Dedifferentiated amniotic fluid mesenchymal stem cell (primary cell): ENCODE data around the gene TSPO2.

Experiments used
- DNase-seq: peaks from one replicate; pipeline ENCODE4 v3.0.0-alpha.2; 2016; ENCODE audit errors: extremely low spot score

TSPO2 gene

DNA sequence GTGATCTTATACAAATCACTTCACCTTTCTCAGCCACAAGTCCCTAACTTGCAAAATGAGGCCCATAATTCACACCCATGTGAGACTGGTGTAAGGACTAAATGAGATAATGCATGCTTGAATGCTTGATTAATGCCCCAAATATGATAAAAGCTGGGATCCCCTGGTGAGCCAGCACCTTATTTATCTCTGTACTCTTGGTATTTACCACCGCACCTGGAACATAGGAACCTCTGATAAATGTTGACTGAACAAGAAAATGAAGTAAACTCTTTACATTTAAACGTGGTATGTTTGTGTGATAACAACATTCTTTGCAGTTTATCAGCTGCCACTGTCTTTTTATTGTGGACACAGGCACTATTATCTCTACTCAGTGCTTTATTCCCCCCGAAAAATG, 8.3 kb downstream of the TSPO2 start:
- DNase-seq = no peak

DNA sequence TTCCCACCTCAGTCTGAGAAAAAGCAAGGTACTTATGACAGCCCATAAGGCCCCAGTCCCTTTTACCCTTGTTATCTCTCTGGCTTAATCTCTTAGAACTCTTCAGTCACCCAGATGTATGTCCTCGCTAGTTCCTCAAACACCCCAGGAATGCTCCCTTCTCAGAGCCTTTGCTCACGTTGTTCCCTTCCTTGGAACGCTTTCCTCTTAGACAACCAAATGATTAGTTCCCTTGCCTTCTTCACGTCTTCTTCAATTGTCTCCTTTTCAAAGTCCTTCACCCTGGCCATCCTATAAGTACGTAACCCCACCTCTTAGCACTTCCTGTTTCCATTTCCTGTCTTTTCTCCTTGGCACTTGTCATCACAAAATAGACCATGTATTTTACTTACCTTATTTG, 9.6 kb downstream of the TSPO2 start:
- DNase-seq = no peak

DNA sequence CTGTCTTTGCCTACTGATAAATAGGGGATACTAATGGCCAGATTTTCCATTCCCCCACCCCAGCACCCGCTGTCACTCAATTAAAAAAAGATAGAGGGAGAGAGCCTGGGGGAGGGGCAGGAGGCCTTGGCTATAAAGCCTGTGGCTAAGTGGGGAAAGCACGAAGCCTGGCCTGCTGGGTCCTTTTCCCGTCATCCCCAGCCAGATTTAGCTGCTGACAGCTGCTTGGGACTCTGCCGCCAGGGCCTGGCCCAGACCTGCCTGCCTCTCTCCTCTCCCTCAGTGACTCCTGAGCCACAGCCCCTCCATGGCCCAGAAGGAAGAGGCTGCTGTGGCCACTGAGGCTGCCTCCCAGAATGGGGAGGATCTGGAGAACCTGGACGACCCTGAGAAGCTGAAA, 10.8 kb downstream of the TSPO2 start, which contains the start of gene APOBEC2:
Gene APOBEC2 (plus strand): TSS at position 162 of the 400 bp plus-strand sequence. CDS start 146 bp downstream, at position 308.
- DNase-seq = no peak

DNA sequence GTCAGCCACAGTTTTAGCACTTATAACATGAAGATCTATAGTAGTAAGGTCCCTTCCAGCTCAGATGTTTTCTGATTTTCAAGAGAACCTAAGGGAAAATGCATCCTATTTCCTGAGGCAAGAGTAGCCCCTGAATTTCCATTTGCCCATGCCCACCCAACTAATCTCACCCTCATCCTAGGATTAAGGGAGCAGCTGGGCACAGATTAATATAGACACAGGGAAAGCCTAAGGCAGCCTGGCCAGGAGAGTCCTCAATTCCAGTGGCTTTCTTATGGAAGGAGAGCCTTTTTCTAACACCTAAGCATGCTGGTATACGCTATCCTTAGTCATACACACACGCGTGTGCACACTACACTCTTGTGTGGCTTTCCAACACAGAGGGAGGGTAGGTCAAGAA, 12.2 kb downstream of the TSPO2 start:
- no peak for DNase-seq

DNA sequence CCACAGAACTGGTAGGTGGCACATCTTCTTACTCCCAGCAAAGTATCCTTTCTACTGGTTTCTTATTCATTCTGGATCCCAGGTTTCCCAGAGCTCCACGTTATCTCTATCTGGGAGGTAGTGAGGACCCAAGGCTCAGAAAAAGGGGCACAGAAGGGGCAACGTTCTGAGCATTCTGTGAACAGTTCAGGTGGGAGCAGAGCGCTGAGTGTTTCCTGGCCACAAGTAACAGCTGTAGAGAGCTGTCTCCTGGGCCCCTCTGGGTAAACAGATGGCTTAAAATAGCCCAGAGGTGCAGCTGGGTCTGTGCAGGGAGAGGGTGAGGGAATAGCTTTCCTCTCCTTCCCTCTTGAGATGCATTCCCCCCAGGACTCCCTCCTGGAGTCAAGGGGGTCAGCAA, 12.9 kb downstream of the TSPO2 start:
- no peak for DNase-seq

DNA sequence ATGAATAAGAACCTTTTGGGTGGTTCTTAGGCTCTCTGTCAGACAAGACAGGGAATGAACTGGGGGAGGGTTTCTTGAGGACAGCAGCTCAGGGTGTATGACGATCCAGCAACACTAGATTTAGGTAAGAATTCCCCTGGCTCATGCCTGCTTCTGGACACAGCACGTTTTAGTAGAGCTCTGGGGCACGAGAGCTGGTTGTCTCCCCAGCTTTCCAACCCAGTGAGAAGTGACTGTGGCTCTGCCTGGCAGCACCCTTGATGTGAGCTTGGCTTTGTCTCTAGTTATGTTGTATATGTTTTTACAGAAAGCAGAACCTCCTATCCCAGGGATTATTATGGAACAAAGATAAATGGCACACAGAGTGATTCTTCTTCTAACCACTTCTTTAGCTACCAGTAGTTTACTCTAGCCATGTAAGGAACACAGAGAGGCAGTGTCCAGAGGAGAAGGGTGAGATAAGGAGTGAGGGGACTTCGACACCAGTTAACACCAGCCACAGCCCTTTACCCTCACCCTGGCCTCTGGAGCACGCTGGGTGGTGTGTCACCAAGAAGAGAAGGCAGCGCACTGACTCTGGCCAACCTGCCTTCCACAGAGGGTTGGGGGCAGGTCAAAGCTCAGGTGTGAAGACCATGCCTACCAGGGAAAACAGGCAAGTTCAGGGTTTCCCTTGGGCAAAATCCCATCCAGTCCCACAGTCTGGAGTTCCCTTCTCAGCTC, 14.7 kb downstream of the TSPO2 start:
- no peak for DNase-seq

DNA sequence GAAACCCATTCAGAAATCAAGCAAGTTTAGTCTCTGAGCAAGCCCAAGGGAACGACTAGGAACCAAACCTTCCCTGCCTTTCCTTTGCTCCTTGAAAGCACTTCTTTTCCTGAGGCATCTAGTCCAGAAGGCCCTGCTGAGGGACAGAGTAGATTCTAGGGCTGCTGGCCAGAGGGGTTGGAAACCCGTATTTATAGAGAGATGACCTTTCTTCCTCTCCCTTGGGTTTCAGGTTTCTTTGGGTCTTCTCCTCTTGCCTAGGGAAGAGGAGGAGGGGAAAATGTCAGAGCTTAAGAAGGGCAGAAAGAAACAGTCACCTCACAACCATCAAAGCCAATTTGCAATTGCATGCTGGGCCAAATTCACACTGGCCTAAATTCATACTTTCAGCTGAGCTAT, 16.5 kb downstream of the TSPO2 start:
- no peak for DNase-seq

DNA sequence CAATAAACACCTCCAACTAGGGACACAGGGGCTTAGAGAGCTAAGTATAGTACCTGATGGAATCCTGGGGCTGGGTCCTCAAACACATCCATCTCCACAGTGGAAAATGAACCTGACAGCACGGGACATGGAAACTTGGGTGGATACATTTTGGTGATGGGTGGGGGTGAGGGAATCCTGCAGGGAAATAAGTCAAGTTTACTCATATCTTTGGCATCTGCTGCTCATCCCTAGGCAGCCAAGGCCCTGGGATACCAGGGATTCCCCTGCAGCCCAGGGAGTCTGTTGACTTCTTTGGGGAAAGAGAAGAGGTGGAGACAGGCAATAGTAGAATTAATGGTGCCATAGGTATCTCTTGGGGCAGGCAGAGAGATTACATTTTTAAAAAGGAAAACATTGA, 17.3 kb downstream of the TSPO2 start:
- DNase-seq = no peak

DNA sequence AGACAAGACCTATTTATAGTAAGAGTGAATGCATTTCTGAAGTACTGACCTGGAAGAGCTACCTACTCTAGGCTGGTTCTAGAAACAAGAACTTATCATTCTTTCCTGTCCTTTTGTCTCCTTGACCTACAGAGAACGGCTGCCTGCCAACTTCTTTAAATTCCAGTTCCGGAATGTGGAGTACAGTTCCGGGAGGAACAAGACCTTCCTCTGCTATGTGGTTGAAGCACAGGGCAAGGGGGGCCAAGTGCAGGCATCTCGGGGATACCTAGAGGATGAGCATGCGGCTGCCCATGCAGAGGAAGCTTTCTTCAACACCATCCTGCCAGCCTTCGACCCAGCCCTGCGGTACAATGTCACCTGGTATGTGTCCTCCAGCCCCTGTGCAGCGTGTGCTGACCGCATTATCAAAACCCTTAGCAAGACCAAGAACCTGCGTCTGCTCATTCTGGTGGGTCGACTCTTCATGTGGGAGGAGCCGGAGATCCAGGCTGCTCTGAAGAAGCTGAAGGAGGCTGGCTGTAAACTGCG, 19.0 kb downstream of the TSPO2 start:
- DNase-seq = no peak

DNA sequence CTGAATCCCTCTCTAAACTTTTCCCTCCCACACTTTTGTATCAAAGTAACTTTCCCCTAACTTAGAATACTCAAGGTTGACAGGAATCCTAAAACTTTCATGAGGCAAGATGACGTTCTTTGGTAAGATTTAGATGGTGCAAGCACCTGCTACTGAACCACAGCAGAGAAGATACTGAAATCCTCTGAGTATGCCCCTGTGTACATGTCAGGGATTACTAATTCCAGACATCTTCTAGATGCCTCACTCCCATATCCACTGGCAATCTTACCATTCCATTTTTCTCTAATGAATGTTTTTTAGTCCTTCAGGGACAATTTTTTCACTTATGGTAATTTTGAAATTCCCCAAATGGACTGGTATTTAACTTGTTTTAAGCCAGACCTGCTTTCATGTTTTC, 19.8 kb downstream of the TSPO2 start:
- DNase-seq = no peak

DNA sequence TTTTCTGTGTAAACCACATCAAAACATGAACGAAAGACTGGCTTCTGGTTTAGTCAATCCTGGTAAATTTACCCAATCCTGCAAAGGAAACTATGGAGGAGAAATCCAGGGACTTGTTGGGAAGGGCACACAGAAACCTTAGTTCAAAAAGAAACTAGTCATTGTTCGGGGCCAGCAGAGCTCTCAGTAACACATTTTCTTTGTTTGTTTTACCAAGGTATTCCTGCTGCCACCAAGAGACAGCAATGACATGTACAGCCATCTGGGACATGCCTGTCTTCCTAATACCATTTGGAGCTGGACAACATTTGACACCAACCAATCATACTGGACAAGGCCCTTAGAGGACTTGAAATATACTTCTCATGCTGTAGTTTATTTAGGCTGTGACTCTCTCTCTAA, 21.6 kb downstream of the TSPO2 start:
- no peak for DNase-seq

DNA sequence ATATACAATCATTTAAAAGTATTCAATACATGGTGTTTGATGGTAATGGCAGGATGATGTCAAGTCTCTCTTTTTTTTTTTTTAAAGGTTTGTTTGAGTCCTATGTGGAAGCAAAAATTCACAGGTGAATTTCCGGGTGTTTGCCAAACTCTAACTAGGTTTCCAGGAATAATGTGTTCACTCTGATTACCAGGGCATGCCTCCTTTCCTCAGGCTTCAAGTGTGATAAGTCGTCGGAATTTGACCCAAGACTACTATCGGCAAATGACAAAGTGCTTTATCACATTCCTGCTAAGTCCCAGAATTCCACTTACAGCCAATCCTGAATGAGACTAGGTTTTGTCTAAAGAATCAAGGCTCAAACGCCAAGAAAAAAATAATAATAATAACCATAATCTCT, 22.6 kb downstream of the TSPO2 start:
- no peak for DNase-seq

DNA sequence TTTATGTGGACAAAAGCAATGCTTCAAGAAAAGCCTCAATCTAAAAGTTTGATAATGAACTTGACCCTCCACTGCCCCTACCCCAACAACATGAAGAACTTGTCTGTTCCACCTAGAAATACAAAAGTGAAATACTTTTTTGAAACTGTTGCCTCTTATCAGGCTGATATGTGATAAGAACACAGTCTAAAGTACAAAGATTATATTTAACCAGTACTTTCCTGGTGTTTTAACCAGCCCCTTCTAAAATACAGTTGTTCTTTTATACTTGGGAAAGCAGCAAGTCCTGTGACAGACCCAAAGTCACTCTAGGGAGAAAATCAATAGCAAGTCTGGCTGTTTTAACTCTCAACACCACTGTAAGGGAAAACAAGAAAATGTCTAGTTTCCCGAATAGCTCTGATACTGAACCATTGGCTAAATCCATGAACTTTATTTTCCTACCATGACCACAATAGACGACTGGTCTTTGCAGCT, 23.3 kb downstream of the TSPO2 start:
- no peak for DNase-seq

DNA sequence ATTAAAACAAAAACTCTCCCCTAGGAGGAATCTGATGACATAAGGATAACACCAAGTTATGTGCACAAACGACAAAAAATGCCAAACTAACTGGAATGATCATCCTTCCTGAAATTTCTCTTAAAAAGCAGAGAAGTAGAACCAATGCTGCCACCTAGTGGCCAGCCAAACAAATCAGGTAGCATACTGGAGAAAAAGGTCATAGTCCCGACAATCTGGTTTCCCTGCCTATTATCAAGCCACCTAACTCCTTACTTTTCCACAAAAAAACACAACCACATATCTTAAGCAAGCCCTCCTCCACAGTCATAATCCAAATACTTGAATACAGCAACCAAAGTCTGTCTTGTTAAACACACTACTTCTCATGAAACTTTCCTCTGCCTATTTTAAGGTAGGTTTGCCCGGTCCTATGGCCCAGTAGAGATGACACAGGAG, 24.6 kb downstream of the TSPO2 start:
- peak; percentile 86 for DNase-seq

DNA sequence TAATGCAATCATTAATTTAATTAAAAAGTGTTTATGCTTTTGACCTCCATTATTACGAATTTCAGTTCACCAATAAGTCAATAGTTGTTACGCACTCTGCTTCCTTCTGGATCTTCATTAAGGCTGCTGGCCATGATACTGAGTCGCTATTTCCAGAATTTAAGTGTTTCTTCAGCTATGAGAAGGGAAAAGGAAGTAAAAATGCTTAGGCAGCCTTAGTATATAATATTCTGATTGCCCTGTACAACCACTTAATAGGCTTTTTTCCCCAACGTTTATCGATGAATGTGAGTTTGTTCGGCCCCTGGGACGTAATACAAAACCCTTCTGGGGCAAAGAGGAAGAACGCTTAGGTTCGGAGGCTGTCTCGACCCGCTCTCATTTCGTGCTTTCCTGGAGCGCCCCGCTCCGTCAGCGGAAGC, 29.2 kb downstream of the TSPO2 start:
- no peak for DNase-seq

DNA sequence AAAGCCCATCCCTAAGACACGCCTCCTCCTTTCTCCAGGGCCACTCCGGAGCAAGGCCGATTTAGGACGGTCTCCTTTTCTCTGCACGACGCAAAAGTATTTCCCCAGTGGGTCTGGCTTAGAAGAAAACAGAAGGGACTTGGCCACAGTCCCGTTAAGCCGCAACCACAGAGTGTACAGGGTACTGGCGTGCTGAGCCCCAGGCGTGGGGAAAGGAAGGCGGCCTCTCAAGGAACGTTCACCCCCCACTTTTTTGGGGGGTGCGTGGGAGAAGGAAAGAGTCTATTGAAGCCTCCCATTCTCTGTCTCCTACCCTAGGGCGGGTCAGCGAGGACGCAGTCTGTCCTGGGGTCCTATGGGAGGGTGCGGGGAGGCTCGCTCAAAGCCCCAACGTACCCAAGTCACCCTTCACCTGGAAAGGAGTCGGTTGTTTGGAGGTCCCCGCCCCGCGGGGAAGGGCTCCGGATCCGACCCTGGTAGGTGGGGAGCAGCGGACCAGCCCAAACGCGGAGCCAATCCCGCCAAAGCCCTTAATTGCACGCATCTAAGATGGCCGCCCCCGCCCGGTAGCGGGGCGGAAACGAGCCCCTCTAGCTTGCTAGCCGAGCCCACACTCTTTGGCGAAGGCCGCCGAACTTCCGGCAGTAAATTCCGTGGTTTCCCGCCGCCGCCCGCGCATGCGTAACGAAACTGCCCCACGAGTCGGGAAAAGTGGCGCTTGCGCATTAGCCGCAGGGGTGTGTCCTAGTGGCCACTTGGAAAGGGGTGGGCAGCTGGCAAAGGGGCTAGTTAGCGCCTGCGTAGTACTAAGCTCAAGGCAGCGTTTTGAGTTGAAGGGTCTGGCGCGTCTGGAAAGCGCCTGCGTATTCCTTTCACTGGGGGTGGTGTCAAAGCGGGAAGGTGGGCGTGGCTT, 29.9 kb downstream of the TSPO2 start, which contains the start of gene OARD1:
Gene OARD1 (minus strand): TSS at position 434 of the 913 bp plus-strand sequence. CDS start 722 bp downstream, outside the sequence.
- peak; percentile 99 for DNase-seq

DNA sequence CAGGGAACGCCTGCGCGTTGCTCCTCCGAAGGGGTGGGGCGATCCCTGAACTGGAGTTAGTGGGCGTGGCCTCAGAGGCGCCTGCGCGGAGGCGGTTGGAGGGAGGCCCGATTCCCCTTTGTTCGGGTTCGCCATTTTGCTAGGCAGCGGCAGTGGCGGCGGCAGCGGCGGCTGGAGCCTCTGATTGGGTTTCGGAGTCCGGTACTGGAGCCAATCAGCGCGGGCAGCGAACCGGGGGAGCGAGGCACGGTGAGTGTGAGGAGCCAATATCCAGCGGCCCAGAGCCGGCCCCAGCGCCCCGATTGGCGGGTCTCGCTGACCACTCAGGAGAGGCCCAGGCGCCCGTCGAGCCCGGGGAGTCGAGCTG, 30.6 kb downstream of the TSPO2 start, which contains the start of gene NFYA:
Gene NFYA (plus strand): TSS at position 139 of the 367 bp plus-strand sequence. CDS start 6,116 bp downstream, outside the sequence.
- DNase-seq = peak; percentile 99

DNA sequence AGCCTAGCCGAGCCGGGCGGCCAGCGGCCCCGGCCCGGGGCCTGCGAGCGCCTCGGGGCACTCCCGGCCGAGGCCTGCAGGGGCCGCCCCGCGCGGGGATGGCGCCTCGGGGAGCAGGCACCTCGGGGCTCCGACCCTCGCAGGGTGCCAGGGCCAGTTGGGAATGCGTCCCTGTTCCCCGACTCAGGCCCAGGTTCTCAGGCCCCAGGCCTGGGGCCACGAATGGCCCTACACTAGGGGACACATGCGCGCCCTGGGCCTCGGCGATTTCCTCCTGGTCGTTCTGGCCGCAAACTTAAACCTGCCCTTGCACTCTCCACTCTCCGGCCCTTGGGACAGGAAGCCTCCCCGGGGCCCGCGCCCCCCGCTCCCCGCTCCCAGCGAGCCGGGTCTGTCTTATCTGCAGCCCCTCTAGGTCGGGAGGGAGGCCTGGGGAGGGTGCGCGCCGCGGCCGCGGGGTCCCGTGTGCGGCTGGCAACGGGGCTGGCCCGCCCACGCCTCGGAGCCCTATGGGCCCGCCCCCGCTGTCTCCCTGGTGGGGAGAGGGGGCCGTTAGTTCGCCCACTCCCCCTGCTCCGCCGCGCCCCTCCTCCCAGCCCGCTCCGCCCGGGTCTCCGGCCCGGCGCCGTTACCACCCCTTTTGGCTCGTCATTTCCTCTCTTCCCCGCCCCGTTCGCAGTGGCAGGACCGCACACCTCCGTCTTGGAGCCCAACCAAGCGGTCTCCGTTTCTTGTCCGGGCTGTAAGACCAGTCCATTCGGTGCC, 31.1 kb downstream of the TSPO2 start:
- DNase-seq = peak; percentile 63

DNA sequence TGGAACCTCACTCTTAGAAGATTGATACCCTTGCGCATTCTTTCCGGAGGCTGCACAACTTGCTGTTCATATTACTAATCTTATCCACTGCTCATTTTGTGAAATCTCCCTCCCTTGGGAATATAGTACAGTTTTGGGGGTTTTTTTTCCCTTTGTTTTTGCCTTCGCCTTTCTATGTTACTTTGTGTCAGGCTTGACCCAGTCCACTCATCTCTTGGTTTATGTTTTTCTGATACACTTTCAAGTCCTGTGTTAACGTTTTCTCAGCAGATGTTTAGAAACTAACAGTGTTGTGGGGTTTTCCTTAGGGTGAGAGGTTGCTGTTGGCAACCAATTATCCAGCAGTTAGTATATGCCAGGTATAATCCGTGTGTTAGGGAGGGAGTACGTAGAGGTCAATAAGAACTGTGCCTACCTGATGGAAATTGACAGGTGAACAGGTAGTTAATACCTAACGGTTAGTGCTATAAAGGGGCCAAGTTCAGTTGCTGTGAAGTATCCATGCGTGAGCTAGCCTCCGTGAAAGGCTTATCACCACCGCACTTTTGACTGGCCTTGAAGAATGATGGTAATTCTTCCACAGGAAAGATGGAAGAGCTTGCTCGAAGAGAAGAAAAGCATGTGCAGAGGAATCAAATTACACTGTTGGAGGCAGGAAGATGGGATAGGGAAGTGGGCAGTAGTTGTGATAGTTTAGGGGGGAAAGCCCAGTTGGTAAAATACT, 31.9 kb downstream of the TSPO2 start:
- no peak for DNase-seq

DNA sequence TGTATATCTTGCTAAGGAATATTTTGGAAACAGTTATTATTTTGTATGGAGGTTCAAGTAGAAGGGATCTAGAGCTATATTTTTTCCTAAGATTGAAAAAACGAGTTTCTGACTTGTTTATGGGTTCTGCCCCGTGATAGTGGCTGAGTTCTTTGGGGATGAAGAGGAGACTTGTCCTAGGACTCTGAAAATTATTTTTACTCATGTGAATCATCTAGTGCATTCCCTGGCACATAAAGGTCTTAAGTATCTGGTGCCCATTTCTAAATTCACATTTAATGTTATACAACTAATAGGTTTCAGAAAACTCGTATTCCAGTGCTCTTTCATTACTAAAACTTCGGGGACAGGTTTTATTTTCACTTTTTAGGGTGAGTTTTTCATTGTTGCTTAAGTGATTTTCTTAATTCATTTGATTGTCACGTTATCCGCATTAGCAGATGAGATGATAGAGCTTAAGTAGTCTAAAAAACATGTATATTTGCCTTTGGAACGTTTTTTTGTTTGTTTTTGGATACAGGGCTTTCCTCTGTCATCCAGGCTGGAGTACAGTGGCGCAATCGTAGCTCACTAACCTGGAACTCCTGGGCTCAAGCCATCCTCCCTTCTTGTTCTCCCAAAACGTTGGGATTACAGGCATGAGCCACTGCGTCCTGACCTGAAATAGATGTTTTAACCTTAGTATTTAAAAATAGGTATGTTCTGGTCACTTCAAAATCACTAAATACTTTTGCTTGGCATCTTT, 32.6 kb downstream of the TSPO2 start:
- no peak for DNase-seq
